GM23338 (cell line): ENCODE measurements around the gene ABHD17B. TPM values are rescaled to one million over a fixed set of nuclear protein-coding genes. Genes with fewer than 3 reads are reported as not detected.

ENCODE experiments used
- ATAC-seq: fragments of 200-7000 bp; cut with Tn5 transposase; 3 replicates; pipeline ENCODE4 v1.9.1; 2020
- DNase-seq: peaks from one replicate; pipeline ENCODE4 v3.0.0-alpha.2; 2015; ENCODE audit warnings: low spot score
- H2AFZ ChIP-seq: fragments of 200-600 bp; sonication (generic); 2 replicates; pipeline ENCODE4 v1.8.0; 2016; ENCODE audit warnings: antibody characterized with exemption, mild to moderate bottlenecking, moderate library complexity
- H3F3A ChIP-seq: fragments of 200-600 bp; sonication (generic); replicated peaks from 2 replicates; pipeline ENCODE4 v1.8.0; 2017; ENCODE audit warnings: antibody characterized with exemption, mixed run types, low read depth
- H3K27ac ChIP-seq: fragments of 200-600 bp; sonication (generic); 2 replicates; pipeline ENCODE4 v1.6.1; 2016; ENCODE audit warnings: low read depth
- H3K27me3 ChIP-seq: fragments of 200-600 bp; sonication (generic); 2 replicates; pipeline ENCODE4 v1.8.0; 2016; ENCODE audit warnings: mild to moderate bottlenecking, mixed run types, moderate library complexity; ENCODE audit not compliant: insufficient read depth
- H3K36me3 ChIP-seq: fragments of 200-600 bp; sonication (generic); 2 replicates; pipeline ENCODE4 v1.8.0; 2016; ENCODE audit warnings: mild to moderate bottlenecking; ENCODE audit not compliant: insufficient read depth
- H3K4me1 ChIP-seq: fragments of 200-600 bp; sonication (generic); 2 replicates; pipeline ENCODE4 v1.8.0; 2016; ENCODE audit warnings: mild to moderate bottlenecking, moderate library complexity; ENCODE audit not compliant: insufficient read depth
- H3K4me2 ChIP-seq: fragments of 200-600 bp; sonication (generic); 2 replicates; pipeline ENCODE4 v1.7.1; 2017; ENCODE audit warnings: mixed run types
- H3K4me3 ChIP-seq: fragments of 200-600 bp; sonication (generic); 2 replicates; pipeline ENCODE4 v1.6.1; 2016; ENCODE audit warnings: mixed run types
- H3K79me2 ChIP-seq: fragments of 200-600 bp; sonication (generic); replicated peaks from 2 replicates; pipeline ENCODE4 v1.8.0; 2017; ENCODE audit warnings: mild to moderate bottlenecking; ENCODE audit not compliant: insufficient read depth
- H3K9me2 ChIP-seq: fragments of 200-600 bp; sonication (generic); 2 replicates; pipeline ENCODE4 v1.8.0; 2017; ENCODE audit not compliant: insufficient read depth
- H4K20me1 ChIP-seq: fragments of 200-600 bp; sonication (generic); replicated peaks from 2 replicates; pipeline ENCODE4 v1.8.0; 2017; ENCODE audit warnings: mild to moderate bottlenecking; ENCODE audit not compliant: insufficient read depth
- H3K27ac Mint-ChIP-seq: 2 replicates; pipeline ENCODE4 v1.8.0; 2020; ENCODE audit warnings: inconsistent platforms, mild to moderate bottlenecking, moderate library complexity, mixed read lengths
- H3K27me3 Mint-ChIP-seq: 3 replicates; pipeline ENCODE4 v1.8.0; 2022; ENCODE audit warnings: low read depth, mild to moderate bottlenecking, moderate library complexity, mixed read lengths, inconsistent platforms; ENCODE audit not compliant: insufficient read depth, poor library complexity
- H3K36me3 Mint-ChIP-seq: 3 replicates; pipeline ENCODE4 v1.8.0; 2021; ENCODE audit warnings: low read depth, mild to moderate bottlenecking, inconsistent platforms, moderate library complexity, mixed read lengths
- H3K4me1 Mint-ChIP-seq: 3 replicates; pipeline ENCODE4 v1.8.0; 2020; ENCODE audit warnings: mild to moderate bottlenecking, inconsistent platforms, mixed read lengths
- H3K4me3 Mint-ChIP-seq: 3 replicates; pipeline ENCODE4 v1.8.0; 2021; ENCODE audit warnings: moderate library complexity, mild to moderate bottlenecking, inconsistent platforms, mixed read lengths
- H3K9me3 Mint-ChIP-seq: 3 replicates; pipeline ENCODE4 v1.8.0; 2020; ENCODE audit warnings: moderate library complexity, mild to moderate bottlenecking, inconsistent platforms, mixed read lengths
- CREB1 ChIP-seq: fragments of 250-450 bp; sonication (Bioruptor Pico); IDR thresholded peaks from 2 replicates; pipeline ENCODE4 v1.5.0; 2020; ENCODE audit warnings: low read depth, mild to moderate bottlenecking, moderate library complexity
- POLR2AphosphoS5 ChIP-seq: IDR thresholded peaks from 2 replicates; pipeline ENCODE4 v1.6.1; 2016; ENCODE audit warnings: antibody characterized with exemption, low read depth
- polyA plus RNA-seq: library from polyadenylated mRNA; unstranded; fragments of >200 nt; fragmentation: Nextera tagmentation; extraction: Ambion mirVana; gene quantifications from 2 replicates; pipeline ENCODE4 v1.2.1, GENCODE V29; 2016
- total RNA-seq: library from RNA; depleted of rRNA; stranded (reverse); fragments of >200 nt; shearing (Covaris generic); gene quantifications from 2 replicates; pipeline ENCODE4 v1.2.3, GENCODE V29; 2014
- TF ChIP-seq, protein P1 (sequence below): fragments of 250-450 bp; sonication (Bioruptor Pico); IDR thresholded peaks from 2 replicates; pipeline ENCODE4 v1.5.0; 2020; ENCODE audit warnings: mild to moderate bottlenecking, moderate library complexity
- TF ChIP-seq, protein P2 (sequence below): IDR thresholded peaks from 2 replicates; pipeline ENCODE4 v1.6.1; 2016; ENCODE audit warnings: antibody characterized with exemption
- TF ChIP-seq, protein P3 (sequence below), 2 experiments: fragments of 200-600 bp in 1 of 2; sonication (generic) in 1 of 2; conservative IDR thresholded peaks; 2 replicates each; pipeline versions ENCODE4 v1.5.1 to v1.6.1; 2016 to 2017; ENCODE audit warnings: antibody characterized with exemption in 2 of 2, low read depth in 2 of 2, mild to moderate bottlenecking in 2 of 2, moderate library complexity in 1 of 2

The ABHD17B gene
- total and polyA plus RNA-seq, 2 experiments from 2014 or later: 32.2 to 112 TPM

DNA sequence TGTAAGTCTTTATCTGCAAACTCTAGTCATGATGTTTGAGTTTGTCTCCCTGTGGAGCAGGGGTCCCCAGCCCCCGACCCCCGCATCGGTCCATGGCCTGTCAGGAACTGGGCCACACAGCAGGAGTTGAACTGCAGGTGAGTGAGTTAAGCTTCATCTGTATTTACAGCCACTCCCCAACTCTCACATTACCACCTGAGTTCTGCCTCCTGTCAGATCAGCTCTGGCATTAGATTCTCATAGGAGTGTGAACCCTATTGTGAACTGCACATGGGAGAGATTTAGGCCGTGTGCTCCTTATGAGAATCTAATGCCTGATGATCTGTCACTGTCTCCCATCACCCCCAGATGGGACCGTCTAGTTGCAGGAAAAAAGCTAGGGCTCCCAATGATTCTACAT, 7.4 kb upstream of the ABHD17B start (continued):
- TF ChIP-seq, protein P1, sequence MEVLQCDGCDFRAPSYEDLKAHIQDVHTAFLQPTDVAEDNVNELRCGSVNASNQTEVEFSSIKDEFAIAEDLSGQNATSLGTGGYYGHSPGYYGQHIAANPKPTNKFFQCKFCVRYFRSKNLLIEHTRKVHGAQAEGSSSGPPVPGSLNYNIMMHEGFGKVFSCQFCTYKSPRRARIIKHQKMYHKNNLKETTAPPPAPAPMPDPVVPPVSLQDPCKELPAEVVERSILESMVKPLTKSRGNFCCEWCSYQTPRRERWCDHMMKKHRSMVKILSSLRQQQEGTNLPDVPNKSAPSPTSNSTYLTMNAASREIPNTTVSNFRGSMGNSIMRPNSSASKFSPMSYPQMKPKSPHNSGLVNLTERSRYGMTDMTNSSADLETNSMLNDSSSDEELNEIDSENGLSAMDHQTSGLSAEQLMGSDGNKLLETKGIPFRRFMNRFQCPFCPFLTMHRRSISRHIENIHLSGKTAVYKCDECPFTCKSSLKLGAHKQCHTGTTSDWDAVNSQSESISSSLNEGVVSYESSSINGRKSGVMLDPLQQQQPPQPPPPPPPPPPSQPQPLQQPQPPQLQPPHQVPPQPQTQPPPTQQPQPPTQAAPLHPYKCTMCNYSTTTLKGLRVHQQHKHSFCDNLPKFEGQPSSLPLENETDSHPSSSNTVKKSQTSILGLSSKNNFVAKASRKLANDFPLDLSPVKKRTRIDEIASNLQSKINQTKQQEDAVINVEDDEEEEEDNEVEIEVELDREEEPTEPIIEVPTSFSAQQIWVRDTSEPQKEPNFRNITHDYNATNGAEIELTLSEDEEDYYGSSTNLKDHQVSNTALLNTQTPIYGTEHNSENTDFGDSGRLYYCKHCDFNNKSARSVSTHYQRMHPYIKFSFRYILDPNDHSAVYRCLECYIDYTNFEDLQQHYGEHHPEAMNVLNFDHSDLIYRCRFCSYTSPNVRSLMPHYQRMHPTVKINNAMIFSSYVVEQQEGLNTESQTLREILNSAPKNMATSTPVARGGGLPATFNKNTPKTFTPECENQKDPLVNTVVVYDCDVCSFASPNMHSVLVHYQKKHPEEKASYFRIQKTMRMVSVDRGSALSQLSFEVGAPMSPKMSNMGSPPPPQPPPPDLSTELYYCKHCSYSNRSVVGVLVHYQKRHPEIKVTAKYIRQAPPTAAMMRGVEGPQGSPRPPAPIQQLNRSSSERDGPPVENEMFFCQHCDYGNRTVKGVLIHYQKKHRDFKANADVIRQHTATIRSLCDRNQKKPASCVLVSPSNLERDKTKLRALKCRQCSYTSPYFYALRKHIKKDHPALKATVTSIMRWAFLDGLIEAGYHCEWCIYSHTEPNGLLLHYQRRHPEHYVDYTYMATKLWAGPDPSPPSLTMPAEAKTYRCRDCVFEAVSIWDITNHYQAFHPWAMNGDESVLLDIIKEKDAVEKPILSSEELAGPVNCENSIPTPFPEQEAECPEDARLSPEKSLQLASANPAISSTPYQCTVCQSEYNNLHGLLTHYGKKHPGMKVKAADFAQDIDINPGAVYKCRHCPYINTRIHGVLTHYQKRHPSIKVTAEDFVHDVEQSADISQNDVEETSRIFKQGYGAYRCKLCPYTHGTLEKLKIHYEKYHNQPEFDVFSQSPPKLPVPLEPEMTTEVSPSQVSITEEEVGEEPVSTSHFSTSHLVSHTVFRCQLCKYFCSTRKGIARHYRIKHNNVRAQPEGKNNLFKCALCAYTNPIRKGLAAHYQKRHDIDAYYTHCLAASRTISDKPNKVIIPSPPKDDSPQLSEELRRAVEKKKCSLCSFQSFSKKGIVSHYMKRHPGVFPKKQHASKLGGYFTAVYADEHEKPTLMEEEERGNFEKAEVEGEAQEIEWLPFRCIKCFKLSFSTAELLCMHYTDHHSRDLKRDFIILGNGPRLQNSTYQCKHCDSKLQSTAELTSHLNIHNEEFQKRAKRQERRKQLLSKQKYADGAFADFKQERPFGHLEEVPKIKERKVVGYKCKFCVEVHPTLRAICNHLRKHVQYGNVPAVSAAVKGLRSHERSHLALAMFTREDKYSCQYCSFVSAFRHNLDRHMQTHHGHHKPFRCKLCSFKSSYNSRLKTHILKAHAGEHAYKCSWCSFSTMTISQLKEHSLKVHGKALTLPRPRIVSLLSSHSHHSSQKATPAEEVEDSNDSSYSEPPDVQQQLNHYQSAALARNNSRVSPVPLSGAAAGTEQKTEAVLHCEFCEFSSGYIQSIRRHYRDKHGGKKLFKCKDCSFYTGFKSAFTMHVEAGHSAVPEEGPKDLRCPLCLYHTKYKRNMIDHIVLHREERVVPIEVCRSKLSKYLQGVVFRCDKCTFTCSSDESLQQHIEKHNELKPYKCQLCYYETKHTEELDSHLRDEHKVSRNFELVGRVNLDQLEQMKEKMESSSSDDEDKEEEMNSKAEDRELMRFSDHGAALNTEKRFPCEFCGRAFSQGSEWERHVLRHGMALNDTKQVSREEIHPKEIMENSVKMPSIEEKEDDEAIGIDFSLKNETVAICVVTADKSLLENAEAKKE (CRISPR knock-in tag): no peak

GRCh38 chr9:71916834-71917534, 6.0 kb upstream of the ABHD17B start:
- Mint-ChIP-seq H3K4me3 (no peak overlapping the region), H3K4me1 (peaks cover 48% of the 10 kb centered on the region), H3K27me3 (peaks cover 4% of the 10 kb centered on the region), H3K9me3 (peaks cover 29% of the 10 kb centered on the region), H3K27ac (no peak overlapping the region), H3K36me3 (peaks cover 44% of the 10 kb centered on the region)
- Histone ChIP-seq H3K36me3 (peaks cover 4% of the 10 kb centered on the region; the same call in 1 of the 2 replicates), H3K4me1 (peaks cover 34% of the 10 kb centered on the region), H3K27me3 (no peaks in the 10 kb centered on the region), H3K4me3 (no peak overlapping the region), H3K9me2 (0 out of 2 replicates have a peak, but pooled peaks cover 3% of the 10 kb centered on the region), H3K27ac (no peak overlapping the region), H3K4me2 (no peak overlapping the region), H4K20me1 (0 out of 2 replicates have a peak, but pooled peaks cover 3% of the 10 kb centered on the region), H3K79me2 (peaks cover 82% of the 10 kb centered on the region), H2AFZ (no peak overlapping the region), H3F3A (peaks cover 3% of the 10 kb centered on the region)
- no peak for ATAC-seq
- DNase-seq: no peak
- TF ChIP-seq CREB1 (CRISPR knock-in tag) (no peak), POLR2AphosphoS5 (no peak)
- TF ChIP-seq, protein P1 (CRISPR knock-in tag): no peak
- TF ChIP-seq, protein P2, sequence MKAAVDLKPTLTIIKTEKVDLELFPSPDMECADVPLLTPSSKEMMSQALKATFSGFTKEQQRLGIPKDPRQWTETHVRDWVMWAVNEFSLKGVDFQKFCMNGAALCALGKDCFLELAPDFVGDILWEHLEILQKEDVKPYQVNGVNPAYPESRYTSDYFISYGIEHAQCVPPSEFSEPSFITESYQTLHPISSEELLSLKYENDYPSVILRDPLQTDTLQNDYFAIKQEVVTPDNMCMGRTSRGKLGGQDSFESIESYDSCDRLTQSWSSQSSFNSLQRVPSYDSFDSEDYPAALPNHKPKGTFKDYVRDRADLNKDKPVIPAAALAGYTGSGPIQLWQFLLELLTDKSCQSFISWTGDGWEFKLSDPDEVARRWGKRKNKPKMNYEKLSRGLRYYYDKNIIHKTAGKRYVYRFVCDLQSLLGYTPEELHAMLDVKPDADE: no peak
- TF ChIP-seq, protein P3, sequence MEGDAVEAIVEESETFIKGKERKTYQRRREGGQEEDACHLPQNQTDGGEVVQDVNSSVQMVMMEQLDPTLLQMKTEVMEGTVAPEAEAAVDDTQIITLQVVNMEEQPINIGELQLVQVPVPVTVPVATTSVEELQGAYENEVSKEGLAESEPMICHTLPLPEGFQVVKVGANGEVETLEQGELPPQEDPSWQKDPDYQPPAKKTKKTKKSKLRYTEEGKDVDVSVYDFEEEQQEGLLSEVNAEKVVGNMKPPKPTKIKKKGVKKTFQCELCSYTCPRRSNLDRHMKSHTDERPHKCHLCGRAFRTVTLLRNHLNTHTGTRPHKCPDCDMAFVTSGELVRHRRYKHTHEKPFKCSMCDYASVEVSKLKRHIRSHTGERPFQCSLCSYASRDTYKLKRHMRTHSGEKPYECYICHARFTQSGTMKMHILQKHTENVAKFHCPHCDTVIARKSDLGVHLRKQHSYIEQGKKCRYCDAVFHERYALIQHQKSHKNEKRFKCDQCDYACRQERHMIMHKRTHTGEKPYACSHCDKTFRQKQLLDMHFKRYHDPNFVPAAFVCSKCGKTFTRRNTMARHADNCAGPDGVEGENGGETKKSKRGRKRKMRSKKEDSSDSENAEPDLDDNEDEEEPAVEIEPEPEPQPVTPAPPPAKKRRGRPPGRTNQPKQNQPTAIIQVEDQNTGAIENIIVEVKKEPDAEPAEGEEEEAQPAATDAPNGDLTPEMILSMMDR (conservative IDR thresholded peaks at IDR 0.05; ENCODE audit: low read depth in 2 of 2): no peak
